SK-N-SH (cell line): ENCODE results near the gene SLCO3A1. TPM values are rescaled to one million over a fixed set of nuclear protein-coding genes. Genes with fewer than 3 reads are reported as not detected.

Experiments used
- CTCF ChIA-PET: fragments of 300-600, 350-600 bp; formaldehyde crosslinking; extraction: SDS; loops from one replicate; lab custom pipeline; 2021; lab: Yijun Ruan, JAX
- POLR2A ChIA-PET: fragments of 350-600 bp; sonication (Branson Sonifier 250); formaldehyde crosslinking; extraction: SDS; loops from one replicate; lab custom pipeline; 2020; ENCODE audit warnings: antibody characterized with exemption, inconsistent platforms; lab: Yijun Ruan, JAX
- DNase-seq: peaks from one replicate; pipeline ENCODE4 v3.0.0; 2012
- H2AFZ ChIP-seq: fragments of 200-600 bp; sonication (generic); 2 replicates; pipeline ENCODE4 v1.8.1; 2016; ENCODE audit warnings: antibody characterized with exemption, mild to moderate bottlenecking, low read depth
- H3F3A ChIP-seq: fragments of 200-600 bp; sonication (generic); replicated peaks from 2 replicates; pipeline ENCODE3; 2016; ENCODE audit warnings: antibody characterized with exemption, mild to moderate bottlenecking; ENCODE audit not compliant: insufficient read depth
- H3K27ac ChIP-seq, 2 experiments: fragments of 200-500 bp in 1 of 2; fragments of 200-600 bp in 1 of 2; sonication (Bioruptor generic) in 1 of 2; sonication (generic), shearing (Covaris generic) in 1 of 2; 2 replicates each; pipeline versions ENCODE4 v1.5.1 to v1.6.1; 2014 to 2016; ENCODE audit warnings: low read depth in 2 of 2, inconsistent platforms in 1 of 2, low read length in 1 of 2, mild to moderate bottlenecking in 1 of 2, mixed read lengths in 1 of 2
- H3K27me3 ChIP-seq: fragments of 200-600 bp; sonication (generic), shearing (Covaris generic); 2 replicates; pipeline ENCODE4 v1.6.1; 2016; ENCODE audit warnings: mixed run types; ENCODE audit not compliant: insufficient read depth
- H3K36me3 ChIP-seq, 2 experiments: fragments of 200-500 bp in 1 of 2; fragments of 200-600 bp in 1 of 2; sonication (Bioruptor generic) in 1 of 2; sonication (generic) in 1 of 2; replicated peaks in 1 of 2; 2 replicates each; pipeline versions ENCODE3 to v1.5.1; 2014 to 2016; ENCODE audit warnings: low read length in 1 of 2, mild to moderate bottlenecking in 1 of 2; ENCODE audit not compliant: insufficient read depth in 2 of 2, control insufficient read depth in 1 of 2
- H3K4me1 ChIP-seq, 2 experiments: fragments of 200-500 bp in 1 of 2; fragments of 200-600 bp in 1 of 2; sonication (Bioruptor generic) in 1 of 2; sonication (generic), shearing (Covaris generic) in 1 of 2; 2 replicates each; pipeline versions ENCODE4 v1.5.1 to v1.6.1; 2014 to 2016; ENCODE audit warnings: low read depth in 1 of 2, low read length in 1 of 2, mixed run types in 1 of 2; ENCODE audit not compliant: insufficient read depth in 2 of 2, control insufficient read depth in 1 of 2
- H3K4me2 ChIP-seq: fragments of 200-600 bp; sonication (generic), shearing (Covaris generic); 2 replicates; pipeline ENCODE4 v1.6.1; 2017; ENCODE audit warnings: mixed run types
- H3K4me3 ChIP-seq, 2 experiments: fragments of 200-500 bp in 1 of 2; fragments of 200-600 bp in 1 of 2; sonication (Bioruptor generic) in 1 of 2; sonication (generic), shearing (Covaris generic) in 1 of 2; 2 replicates each; pipeline versions ENCODE4 v1.5.1 to v1.8.1; 2014 to 2016; ENCODE audit warnings: low read depth in 2 of 2, inconsistent platforms in 1 of 2, low read length in 1 of 2, mild to moderate bottlenecking in 1 of 2, mixed read lengths in 1 of 2, moderate library complexity in 1 of 2
- H3K79me2 ChIP-seq: fragments of 200-600 bp; sonication (generic); 2 replicates; pipeline ENCODE4 v1.8.1; 2017; ENCODE audit warnings: mild to moderate bottlenecking; ENCODE audit not compliant: insufficient read depth
- H3K9ac ChIP-seq: fragments of 200-600 bp; sonication (generic); 2 replicates; pipeline ENCODE4 v1.6.1; 2017; ENCODE audit warnings: mixed run types
- H3K9me2 ChIP-seq: fragments of 200-600 bp; sonication (generic); 2 replicates; pipeline ENCODE4 v1.6.1; 2017; ENCODE audit warnings: mixed run types
- H3K9me3 ChIP-seq: fragments of 200-600 bp; sonication (generic); 2 replicates; pipeline ENCODE4 v1.6.1; 2017; ENCODE audit warnings: mixed run types, mild to moderate bottlenecking, moderate library complexity
- H4K20me1 ChIP-seq: fragments of 200-600 bp; sonication (generic); 2 replicates; pipeline ENCODE4 v1.6.1; 2017; ENCODE audit warnings: mild to moderate bottlenecking, mixed run types; ENCODE audit not compliant: insufficient read depth
- CHD2 ChIP-seq: fragments of 150-350 bp; IDR thresholded peaks from 2 replicates; pipeline ENCODE4 v1.6.1; 2018; ENCODE audit warnings: low read length; ENCODE audit not compliant: partially characterized antibody
- ELF1 ChIP-seq: IDR thresholded peaks from 2 replicates; pipeline ENCODE4 v1.4.0; 2012
- EP300 ChIP-seq, 2 experiments: IDR thresholded peaks; 2 replicates each; pipeline versions ENCODE4 v1.4.0 to v1.6.1; 2012; ENCODE audit warnings: borderline replicate concordance in 1 of 2, low read depth in 1 of 2, low read length in 1 of 2
- EZH2phosphoT487 ChIP-seq: fragments of 200-600 bp; sonication (generic); IDR thresholded peaks from 2 replicates; pipeline ENCODE4 v1.6.1; 2017; ENCODE audit warnings: low read depth, mixed run types, mild to moderate bottlenecking, antibody characterized with exemption, moderate library complexity, borderline replicate concordance
- FOSL2 ChIP-seq: IDR thresholded peaks from 2 replicates; pipeline ENCODE4 v1.4.0; 2012; ENCODE audit warnings: low read depth, mild to moderate bottlenecking, moderate library complexity, borderline replicate concordance
- FOXJ3 ChIP-seq: sonication (generic); formaldehyde crosslinking; IDR thresholded peaks from 2 replicates; pipeline ENCODE4 v1.5.1; 2020; ENCODE audit warnings: mild to moderate bottlenecking, missing genetic modification reagents
- FOXM1 ChIP-seq: IDR thresholded peaks from 2 replicates; pipeline ENCODE4 v1.4.0; 2012; ENCODE audit warnings: low read depth, mild to moderate bottlenecking
- GATA2 ChIP-seq: sonication (generic); formaldehyde crosslinking; IDR thresholded peaks from 2 replicates; pipeline ENCODE4 v1.5.0; 2020; ENCODE audit warnings: mild to moderate bottlenecking, missing genetic modification reagents
- JUND ChIP-seq: IDR thresholded peaks from 2 replicates; pipeline ENCODE4 v1.4.0; 2012
- MEF2A ChIP-seq: IDR thresholded peaks from 2 replicates; pipeline ENCODE4 v1.4.0; 2012; ENCODE audit warnings: low read depth, borderline replicate concordance
- RCOR1 ChIP-seq: fragments of 150-350 bp; IDR thresholded peaks from 2 replicates; pipeline ENCODE4 v1.6.1; 2017; ENCODE audit warnings: antibody characterized with exemption, low read length
- RXRA ChIP-seq: IDR thresholded peaks from 2 replicates; pipeline ENCODE4 v1.4.0; 2012; ENCODE audit warnings: low read depth, mild to moderate bottlenecking, borderline replicate concordance
- SMC3 ChIP-seq: IDR thresholded peaks from 2 replicates; pipeline ENCODE4 v1.6.1; 2012; ENCODE audit warnings: low read depth, low read length, improper control_type of control experiment
- TAF1 ChIP-seq: IDR thresholded peaks from 2 replicates; pipeline ENCODE4 v1.6.1; 2012; ENCODE audit warnings: low read depth, mild to moderate bottlenecking, low read length, moderate library complexity, borderline replicate concordance
- WGBS: methylation state at CpG from one replicate; pipeline ENCODE4 v1.1.6; 2017; ENCODE audit warnings: low lambda C conversion rate; 5-methylcytosine and 5-hydroxymethylcytosine counted together
- polyA plus RNA-seq, 3 experiments: library from polyadenylated mRNA; depleted of rRNA; stranded (reverse); fragments of >200 nt; gene quantifications; 2 replicates each; pipeline ENCODE4 v1.2.3, GENCODE V29; 2012
- TF ChIP-seq, protein P1 (sequence below): fragments of 200-600 bp; sonication (generic); IDR thresholded peaks from 2 replicates; pipeline ENCODE4 v1.6.1; 2017; ENCODE audit warnings: antibody characterized with exemption, mild to moderate bottlenecking, moderate library complexity
- TF ChIP-seq, protein P2 (sequence below): IDR thresholded peaks from 2 replicates; pipeline ENCODE4 v1.4.0; 2012; ENCODE audit warnings: low read depth, borderline replicate concordance
- TF ChIP-seq, protein P3 (sequence below): IDR thresholded peaks from 2 replicates; pipeline ENCODE4 v1.4.0; 2012; ENCODE audit warnings: low read depth

Gene SLCO3A1
- polyA plus RNA-seq, 1 of the 3 experiments (the other 2 are of a cell fraction), result 19.7 TPM

DNA sequence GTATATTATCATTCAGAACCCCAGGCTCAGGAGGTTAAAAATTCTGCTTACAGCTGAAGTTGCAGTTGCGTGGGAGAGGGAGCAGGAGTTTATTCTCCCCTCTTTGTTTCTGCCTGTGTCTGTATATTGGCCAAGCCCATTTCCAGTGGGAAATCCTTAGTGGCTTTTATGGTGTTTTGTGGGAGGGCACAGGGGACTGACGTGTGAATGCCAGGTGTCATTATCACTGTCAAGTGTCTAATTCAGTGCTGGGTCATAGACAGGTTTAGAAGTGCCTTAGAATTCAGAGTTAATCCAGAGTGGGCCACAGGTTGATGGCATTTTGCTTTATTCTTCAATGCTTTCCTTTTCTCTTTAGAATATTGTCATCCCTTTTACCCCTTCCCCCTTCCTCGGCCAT is 33.4 kb downstream of the SLCO3A1 start:
- peaks cover 12 to 19% of the 10 kb centered on the region in 2 experiments for H3K4me1 ChIP-seq
- H3K9ac ChIP-seq, result no peak overlapping the region
- H3K27me3 ChIP-seq, result no peaks in the 10 kb centered on the region
- H3K27ac ChIP-seq, result no peak overlapping the region
- no peaks in the 10 kb centered on the region for H3K36me3 ChIP-seq
- TF ChIP-seq, protein P1, sequence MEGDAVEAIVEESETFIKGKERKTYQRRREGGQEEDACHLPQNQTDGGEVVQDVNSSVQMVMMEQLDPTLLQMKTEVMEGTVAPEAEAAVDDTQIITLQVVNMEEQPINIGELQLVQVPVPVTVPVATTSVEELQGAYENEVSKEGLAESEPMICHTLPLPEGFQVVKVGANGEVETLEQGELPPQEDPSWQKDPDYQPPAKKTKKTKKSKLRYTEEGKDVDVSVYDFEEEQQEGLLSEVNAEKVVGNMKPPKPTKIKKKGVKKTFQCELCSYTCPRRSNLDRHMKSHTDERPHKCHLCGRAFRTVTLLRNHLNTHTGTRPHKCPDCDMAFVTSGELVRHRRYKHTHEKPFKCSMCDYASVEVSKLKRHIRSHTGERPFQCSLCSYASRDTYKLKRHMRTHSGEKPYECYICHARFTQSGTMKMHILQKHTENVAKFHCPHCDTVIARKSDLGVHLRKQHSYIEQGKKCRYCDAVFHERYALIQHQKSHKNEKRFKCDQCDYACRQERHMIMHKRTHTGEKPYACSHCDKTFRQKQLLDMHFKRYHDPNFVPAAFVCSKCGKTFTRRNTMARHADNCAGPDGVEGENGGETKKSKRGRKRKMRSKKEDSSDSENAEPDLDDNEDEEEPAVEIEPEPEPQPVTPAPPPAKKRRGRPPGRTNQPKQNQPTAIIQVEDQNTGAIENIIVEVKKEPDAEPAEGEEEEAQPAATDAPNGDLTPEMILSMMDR, result no peak
- no peak for TF ChIP-seq RCOR1
- TF ChIP-seq EZH2phosphoT487, result no peak
- no peak for TF ChIP-seq CHD2
- TF ChIP-seq, protein P2, sequence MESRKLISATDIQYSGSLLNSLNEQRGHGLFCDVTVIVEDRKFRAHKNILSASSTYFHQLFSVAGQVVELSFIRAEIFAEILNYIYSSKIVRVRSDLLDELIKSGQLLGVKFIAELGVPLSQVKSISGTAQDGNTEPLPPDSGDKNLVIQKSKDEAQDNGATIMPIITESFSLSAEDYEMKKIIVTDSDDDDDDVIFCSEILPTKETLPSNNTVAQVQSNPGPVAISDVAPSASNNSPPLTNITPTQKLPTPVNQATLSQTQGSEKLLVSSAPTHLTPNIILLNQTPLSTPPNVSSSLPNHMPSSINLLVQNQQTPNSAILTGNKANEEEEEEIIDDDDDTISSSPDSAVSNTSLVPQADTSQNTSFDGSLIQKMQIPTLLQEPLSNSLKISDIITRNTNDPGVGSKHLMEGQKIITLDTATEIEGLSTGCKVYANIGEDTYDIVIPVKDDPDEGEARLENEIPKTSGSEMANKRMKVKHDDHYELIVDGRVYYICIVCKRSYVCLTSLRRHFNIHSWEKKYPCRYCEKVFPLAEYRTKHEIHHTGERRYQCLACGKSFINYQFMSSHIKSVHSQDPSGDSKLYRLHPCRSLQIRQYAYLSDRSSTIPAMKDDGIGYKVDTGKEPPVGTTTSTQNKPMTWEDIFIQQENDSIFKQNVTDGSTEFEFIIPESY, result no peak
- TF ChIP-seq FOSL2, result no peak
- TF ChIP-seq FOXM1, result no peak
- TF ChIP-seq GATA2 (CRISPR knock-in tag), result no peak
- TF ChIP-seq, protein P3, sequence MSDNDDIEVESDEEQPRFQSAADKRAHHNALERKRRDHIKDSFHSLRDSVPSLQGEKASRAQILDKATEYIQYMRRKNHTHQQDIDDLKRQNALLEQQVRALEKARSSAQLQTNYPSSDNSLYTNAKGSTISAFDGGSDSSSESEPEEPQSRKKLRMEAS, result no peak
- TF ChIP-seq JUND, result no peak
- no peak for TF ChIP-seq RXRA
- no peak for TF ChIP-seq EP300 (IDR thresholded peaks at IDR 0.05; ENCODE audit: borderline replicate concordance in 1 of 2, low read depth in 1 of 2, low read length in 1 of 2)
- no peaks in the 10 kb centered on the region for H3K9me2 ChIP-seq
- H3F3A ChIP-seq, result no peaks in the 10 kb centered on the region
- POLR2A ChIA-PET, result no interaction called here
- WGBS, result 94% methylated on average over 3 of the region's 3 CpGs
- no peak overlapping the region for H3K4me2 ChIP-seq
- DNase-seq, result no peak
- no peaks in the 10 kb centered on the region for H4K20me1 ChIP-seq
- CTCF ChIA-PET, result interaction anchor here (1.0 to 1.5 kb wide), 4 partner anchors 9 to 195 kb away, joined by 3 to 5 read pairs (median 4); partner anchors contain the start of gene SLCO3A1
- H3K4me3 ChIP-seq, result no peak overlapping the region
- H3K79me2 ChIP-seq, result peaks cover 17% of the 10 kb centered on the region; the same call in 1 of the 2 replicates
- no peaks in the 10 kb centered on the region for H3K9me3 ChIP-seq
- H2AFZ ChIP-seq, result no peak overlapping the region

DNA sequence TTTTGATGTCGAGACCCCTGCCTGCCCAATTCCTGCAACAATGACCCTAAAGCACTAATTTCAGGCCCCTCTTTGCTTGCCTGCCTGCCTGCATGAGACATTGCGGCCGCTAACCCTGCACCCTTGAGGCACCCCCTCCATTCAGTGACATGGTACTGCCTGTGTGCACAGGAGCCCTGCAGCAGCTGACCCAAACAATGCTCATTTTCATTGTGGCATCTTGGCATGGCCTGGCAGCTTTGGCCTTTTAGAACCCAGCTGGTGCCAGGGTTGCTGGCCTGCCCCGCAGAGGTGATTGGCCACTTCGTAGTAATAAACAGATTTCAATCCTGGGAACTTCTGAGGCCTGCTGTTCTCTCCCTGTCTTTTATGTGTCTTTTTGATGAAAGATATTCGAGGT is 33.8 kb downstream of the SLCO3A1 start:
- no peak overlapping the region for H3K27ac ChIP-seq
- ChIA-PET POLR2A (no interaction called here), CTCF (interaction anchor here (1.2 to 1.5 kb wide), 2 partner anchors 33 to 181 kb away, joined by 3 to 5 read pairs; partner anchors contain the start of gene SLCO3A1)
- WGBS, result 79% methylated on average over 6 of the region's 6 CpGs
- H3K9me2 ChIP-seq, result no peaks in the 10 kb centered on the region
- no peaks in the 10 kb centered on the region for H3K9me3 ChIP-seq
- peaks cover 12 to 20% of the 10 kb centered on the region in 2 experiments for H3K4me1 ChIP-seq
- no peak overlapping the region for H3K4me2 ChIP-seq
- no peak overlapping the region for H2AFZ ChIP-seq
- DNase-seq, result no peak
- no peaks in the 10 kb centered on the region for H3K27me3 ChIP-seq
- H3K36me3 ChIP-seq, result no peaks in the 10 kb centered on the region
- H4K20me1 ChIP-seq, result no peaks in the 10 kb centered on the region
- H3K79me2 ChIP-seq, result peaks cover 21% of the 10 kb centered on the region; the same call in 1 of the 2 replicates
- H3K4me3 ChIP-seq, result no peak overlapping the region
- H3K9ac ChIP-seq, result no peak overlapping the region
- H3F3A ChIP-seq, result no peaks in the 10 kb centered on the region
- TF ChIP-seq, protein P3, result no peak
- TF ChIP-seq, protein P1, result no peak
- TF ChIP-seq EP300 (IDR thresholded peaks at IDR 0.05; ENCODE audit: borderline replicate concordance in 1 of 2, low read depth in 1 of 2, low read length in 1 of 2), result no peak
- no peak for TF ChIP-seq GATA2 (CRISPR knock-in tag)
- TF ChIP-seq TAF1, result no peak
- no peak for TF ChIP-seq ELF1
- no peak for TF ChIP-seq CHD2
- no peak for TF ChIP-seq FOXJ3 (CRISPR knock-in tag)
- TF ChIP-seq MEF2A, result no peak
- TF ChIP-seq SMC3, result no peak
